NK-92 (cell line): Measurements from ENCODE around the gene ERC1.
"Not testable (repeated sequence)": the region's sequence is repeated elsewhere in the genome, so short reads cannot be mapped to it uniquely, and the experiment has no call there.

Source experiments
- DNase-seq: peaks from one replicate; lab custom pipeline; 2025; ENCODE audit not compliant: unreplicated experiment; lab: John Stamatoyannopoulos, UW

The ERC1 gene

GRCh38 chr12:1182069-1182468 is 191.0 kb downstream of the ERC1 start:
- DNase-seq, result no peak

GRCh38 chr12:1184402-1184801 is 193.4 kb downstream of the ERC1 start:
- no peak for DNase-seq

- no peak for DNase-seq
Measured at GRCh38 chr12:1185460-1186182, 194.6 kb downstream of the ERC1 start.

- DNase-seq, result no peak
Measured at GRCh38 chr12:1186298-1186697, 195.3 kb downstream of the ERC1 start.

- no peak for DNase-seq
Measured at GRCh38 chr12:1188016-1188415, 197.0 kb downstream of the ERC1 start.

- DNase-seq, result no peak
Measured at GRCh38 chr12:1189163-1189562, 198.1 kb downstream of the ERC1 start.

- DNase-seq, result no peak
Measured at GRCh38 chr12:1195513-1195912, 204.5 kb downstream of the ERC1 start.

GRCh38 chr12:1197264-1198018 is 206.4 kb downstream of the ERC1 start:
- DNase-seq, result no peak

GRCh38 chr12:1198854-1199253 is 207.8 kb downstream of the ERC1 start:
- DNase-seq, result not testable (repeated sequence)

GRCh38 chr12:1199700-1200099 is 208.7 kb downstream of the ERC1 start:
- no peak for DNase-seq

GRCh38 chr12:1201030-1201429 is 210.0 kb downstream of the ERC1 start:
- no peak for DNase-seq

- no peak for DNase-seq
Measured at GRCh38 chr12:1201886-1202285, 210.9 kb downstream of the ERC1 start.

GRCh38 chr12:1203735-1204019 is 212.7 kb downstream of the ERC1 start:
- DNase-seq, result no peak

GRCh38 chr12:1204581-1205121 is 213.6 kb downstream of the ERC1 start:
- no peak for DNase-seq

GRCh38 chr12:1205512-1206060 is 214.6 kb downstream of the ERC1 start:
- DNase-seq, result no peak

- no peak for DNase-seq
Measured at GRCh38 chr12:1206118-1206734, 215.2 kb downstream of the ERC1 start.

- no peak for DNase-seq
Measured at GRCh38 chr12:1207276-1207675, 216.3 kb downstream of the ERC1 start.

- not testable (repeated sequence) for DNase-seq
Measured at GRCh38 chr12:1208719-1209118, 217.7 kb downstream of the ERC1 start.

GRCh38 chr12:1212526-1212925 is 221.5 kb downstream of the ERC1 start:
- no peak for DNase-seq

- DNase-seq, result no peak
Measured at GRCh38 chr12:1213205-1213604, 222.2 kb downstream of the ERC1 start.

- no peak for DNase-seq
Measured at GRCh38 chr12:1213618-1214205, 222.7 kb downstream of the ERC1 start.
